Measurements from ENCODE around the gene TULP3.

Gene TULP3

GRCh38 chr12:2959192-2959504 is 68.5 kb downstream of the TULP3 start, which contains the start of gene TEAD4:
Gene TEAD4 (plus strand): TSS chr12:2959397.
- Histone ChIP-seq H3K4me3 (ENCODE audit: low read depth in 1 of 2, low read length in 2 of 2) (peak within 1 kb of the TSS; percentile 60 to 69), H3K27me3 (ENCODE audit: low read depth, low read length) (no peaks in the 10 kb centered on the region), H3K9me3 (ENCODE audit: control insufficient read depth in 1 of 2, low read length in 2 of 2) (no peaks in the 10 kb centered on the region), H3K27ac (ENCODE audit: low read length) (peak within 1 kb of the TSS; percentile 70), H3K4me1 (ENCODE audit: control insufficient read depth in 1 of 2, insufficient read depth in 2 of 2, low read length in 2 of 2) (peaks cover 0 to 6% of the 10 kb centered on the region in 2 donors), H3K36me3 (ENCODE audit: control insufficient read depth in 1 of 2, insufficient read depth in 2 of 2, low read length in 2 of 2) (no peaks in the 10 kb centered on the region)

DNA sequence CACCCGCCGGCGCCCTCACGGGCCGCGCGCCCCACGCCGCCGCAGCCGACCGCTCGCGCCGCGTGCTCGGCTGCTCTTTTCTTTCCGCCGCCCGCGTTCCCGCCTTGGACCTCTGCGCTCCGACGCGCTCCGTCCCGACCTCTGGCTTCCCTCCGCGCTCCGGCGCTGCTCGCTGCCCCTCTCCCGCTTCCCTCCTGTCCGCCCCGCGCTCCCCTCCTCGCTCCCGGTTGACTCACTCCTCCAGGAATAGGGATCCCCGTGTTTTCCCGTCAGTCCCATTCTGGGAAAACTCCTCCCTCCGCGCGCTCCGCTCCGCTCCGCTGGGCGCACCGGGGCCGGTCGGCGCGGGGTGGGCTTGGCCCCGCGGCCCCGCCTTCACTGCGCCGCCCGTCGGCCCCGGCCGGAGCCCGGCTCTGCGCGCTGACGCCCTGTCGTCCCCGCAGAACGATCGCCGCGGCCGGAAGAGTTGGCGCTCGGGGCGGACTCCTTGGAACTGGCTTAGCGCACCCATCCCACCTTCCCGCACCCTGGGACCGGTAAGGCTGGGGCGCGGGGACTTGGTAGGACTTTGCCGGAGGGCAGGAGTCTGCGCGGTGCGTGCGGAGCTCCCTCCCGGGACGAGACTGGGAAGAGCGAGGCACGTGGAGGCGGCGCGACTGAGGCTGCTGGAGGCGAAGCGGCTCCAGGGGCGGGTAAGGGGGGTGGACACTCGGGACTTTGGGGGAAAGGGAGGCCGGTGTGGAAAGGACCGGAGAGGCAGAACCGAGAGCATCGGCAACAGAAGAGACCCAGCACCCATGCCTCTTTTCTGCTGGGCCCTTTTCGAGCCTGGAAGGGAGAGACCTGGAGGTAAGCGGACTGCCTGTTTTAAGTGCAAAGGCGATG is 69.1 kb downstream of the TULP3 start:
- no peaks in the 10 kb centered on the region for H3K9me3 ChIP-seq (ENCODE audit: control insufficient read depth in 1 of 2, low read length in 2 of 2)
- H3K36me3 ChIP-seq (ENCODE audit: control insufficient read depth in 1 of 2, insufficient read depth in 2 of 2, low read length in 2 of 2) = no peaks in the 10 kb centered on the region
- H3K4me3 ChIP-seq (ENCODE audit: low read depth in 1 of 2, low read length in 2 of 2) = peak overlapping the region; percentile 57 to 69
- no peaks in the 10 kb centered on the region for H3K27me3 ChIP-seq (ENCODE audit: low read depth, low read length)
- peak overlapping the region; percentile 24 for H3K27ac ChIP-seq (ENCODE audit: low read length)
- peaks cover 0 to 6% of the 10 kb centered on the region in 2 donors for H3K4me1 ChIP-seq (ENCODE audit: control insufficient read depth in 1 of 2, insufficient read depth in 2 of 2, low read length in 2 of 2)

- Histone ChIP-seq H3K4me1 (ENCODE audit: control insufficient read depth in 1 of 2, insufficient read depth in 2 of 2, low read length in 2 of 2) (peaks cover 0 to 6% of the 10 kb centered on the region in 2 donors), H3K27me3 (ENCODE audit: low read depth, low read length) (no peaks in the 10 kb centered on the region), H3K9me3 (ENCODE audit: control insufficient read depth in 1 of 2, low read length in 2 of 2) (no peaks in the 10 kb centered on the region), H3K27ac (ENCODE audit: low read length) (peak overlapping the region; percentile 24), H3K36me3 (ENCODE audit: control insufficient read depth in 1 of 2, insufficient read depth in 2 of 2, low read length in 2 of 2) (no peaks in the 10 kb centered on the region), H3K4me3 (ENCODE audit: low read depth in 1 of 2, low read length in 2 of 2) (peak overlapping the region; percentile 57 to 69)
These were observed 69.8 kb downstream of the TULP3 start for GRCh38 chr12:2960390-2960956.

DNA sequence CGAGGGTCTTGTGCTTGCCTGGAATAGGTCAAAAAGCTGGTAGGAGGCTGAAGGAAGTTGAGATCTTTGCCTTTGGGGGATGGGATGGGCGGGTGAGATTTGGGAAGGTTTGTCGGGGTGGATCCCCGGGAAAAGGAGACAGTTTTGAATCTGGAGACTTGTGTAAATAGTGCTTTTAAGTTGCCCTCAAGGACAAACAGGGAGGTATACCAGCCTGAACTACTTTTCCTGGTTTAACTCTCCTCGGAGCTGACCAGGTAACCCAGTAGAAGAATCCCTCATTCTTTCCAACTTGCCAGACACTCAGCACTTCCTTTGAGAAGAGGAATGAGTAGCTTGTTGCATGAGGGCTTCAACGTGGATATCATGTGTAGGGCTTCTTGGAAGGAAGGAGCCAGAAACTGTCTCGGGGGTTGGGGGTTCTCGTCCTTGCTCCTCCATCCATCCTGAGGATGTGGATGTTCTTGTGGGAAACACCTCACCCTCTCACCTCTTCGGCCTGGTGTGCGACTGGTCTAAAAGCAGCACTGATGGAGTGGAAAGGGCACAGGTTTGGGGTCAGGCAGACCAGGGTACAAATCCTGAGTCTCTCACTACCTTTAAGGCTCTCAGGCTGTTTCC is 70.4 kb downstream of the TULP3 start:
- H3K36me3 ChIP-seq (ENCODE audit: control insufficient read depth in 1 of 2, insufficient read depth in 2 of 2, low read length in 2 of 2) = no peaks in the 10 kb centered on the region
- H3K4me3 ChIP-seq (ENCODE audit: low read depth in 1 of 2, low read length in 2 of 2) = peak overlapping the region; percentile 57 to 69
- peaks cover 0 to 6% of the 10 kb centered on the region in 2 donors for H3K4me1 ChIP-seq (ENCODE audit: control insufficient read depth in 1 of 2, insufficient read depth in 2 of 2, low read length in 2 of 2)
- no peaks in the 10 kb centered on the region for H3K9me3 ChIP-seq (ENCODE audit: control insufficient read depth in 1 of 2, low read length in 2 of 2)
- H3K27ac ChIP-seq (ENCODE audit: low read length) = peak overlapping the region; percentile 24
- H3K27me3 ChIP-seq (ENCODE audit: low read depth, low read length) = no peaks in the 10 kb centered on the region

DNA sequence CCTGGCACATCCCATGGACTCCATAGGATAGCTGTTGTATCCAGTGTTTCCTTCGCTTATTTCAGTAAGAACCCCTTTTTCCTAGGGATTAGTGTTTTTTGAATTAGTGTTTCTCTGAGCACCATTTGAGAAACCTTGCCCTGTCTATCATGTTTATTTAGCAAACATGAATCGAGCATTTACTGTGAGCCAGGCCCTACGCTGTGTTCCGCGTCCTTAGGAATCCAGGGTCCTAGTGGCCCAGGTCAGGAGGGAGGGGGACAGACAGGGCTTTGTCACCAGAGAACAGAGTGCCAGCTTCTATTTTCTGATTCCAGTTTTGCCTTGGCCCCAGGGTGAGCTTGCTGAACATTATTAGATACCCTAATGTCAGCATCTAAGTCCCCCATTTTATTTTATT is 71.0 kb downstream of the TULP3 start:
- Histone ChIP-seq H3K36me3 (ENCODE audit: control insufficient read depth in 1 of 2, insufficient read depth in 2 of 2, low read length in 2 of 2) (no peaks in the 10 kb centered on the region), H3K9me3 (ENCODE audit: control insufficient read depth in 1 of 2, low read length in 2 of 2) (no peaks in the 10 kb centered on the region), H3K4me1 (ENCODE audit: control insufficient read depth in 1 of 2, insufficient read depth in 2 of 2, low read length in 2 of 2) (peaks cover 0 to 6% of the 10 kb centered on the region in 2 donors), H3K27ac (ENCODE audit: low read length) (no peak overlapping the region), H3K27me3 (ENCODE audit: low read depth, low read length) (no peaks in the 10 kb centered on the region), H3K4me3 (ENCODE audit: low read depth in 1 of 2, low read length in 2 of 2) (peak overlapping the region in 1 of 2 donors; percentile 69)

DNA sequence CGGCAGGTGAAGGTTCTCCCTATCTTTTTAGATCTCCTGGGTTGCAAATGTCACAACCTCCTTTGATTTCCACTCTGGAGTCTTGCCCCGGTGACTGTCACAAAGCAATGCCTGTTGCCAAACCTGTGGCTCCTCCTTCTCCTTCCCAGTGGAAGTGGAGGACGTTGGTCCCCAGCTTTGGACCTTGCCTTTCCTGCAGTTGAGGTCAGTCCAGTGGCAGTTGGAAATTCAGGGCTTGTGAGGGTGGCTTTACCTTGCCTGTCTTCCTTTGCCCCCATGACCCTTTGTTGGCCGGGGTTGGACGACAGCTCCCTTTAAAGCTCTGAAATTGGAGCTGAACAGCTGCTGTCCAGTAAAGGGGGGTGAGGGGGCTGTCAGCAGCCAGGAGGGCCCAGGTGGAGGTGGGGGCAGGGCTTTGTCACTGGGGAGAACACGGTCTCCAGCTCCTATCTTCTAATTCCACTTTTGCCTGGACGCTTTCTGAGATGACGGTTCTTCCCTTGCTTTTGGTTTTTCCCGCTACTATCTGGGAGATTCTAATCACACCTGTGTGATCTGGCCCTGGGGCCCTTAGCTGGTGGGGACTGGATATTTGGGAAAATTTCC is 72.6 kb downstream of the TULP3 start:
- no peak overlapping the region for H3K4me3 ChIP-seq (ENCODE audit: low read depth in 1 of 2, low read length in 2 of 2)
- H3K36me3 ChIP-seq (ENCODE audit: control insufficient read depth in 1 of 2, insufficient read depth in 2 of 2, low read length in 2 of 2) = no peaks in the 10 kb centered on the region
- peak overlapping the region; percentile 2 for H3K27ac ChIP-seq (ENCODE audit: low read length)
- H3K9me3 ChIP-seq (ENCODE audit: control insufficient read depth in 1 of 2, low read length in 2 of 2) = no peaks in the 10 kb centered on the region
- H3K27me3 ChIP-seq (ENCODE audit: low read depth, low read length) = no peaks in the 10 kb centered on the region
- H3K4me1 ChIP-seq (ENCODE audit: control insufficient read depth in 1 of 2, insufficient read depth in 2 of 2, low read length in 2 of 2) = peaks cover 0 to 2% of the 10 kb centered on the region in 2 donors

DNA sequence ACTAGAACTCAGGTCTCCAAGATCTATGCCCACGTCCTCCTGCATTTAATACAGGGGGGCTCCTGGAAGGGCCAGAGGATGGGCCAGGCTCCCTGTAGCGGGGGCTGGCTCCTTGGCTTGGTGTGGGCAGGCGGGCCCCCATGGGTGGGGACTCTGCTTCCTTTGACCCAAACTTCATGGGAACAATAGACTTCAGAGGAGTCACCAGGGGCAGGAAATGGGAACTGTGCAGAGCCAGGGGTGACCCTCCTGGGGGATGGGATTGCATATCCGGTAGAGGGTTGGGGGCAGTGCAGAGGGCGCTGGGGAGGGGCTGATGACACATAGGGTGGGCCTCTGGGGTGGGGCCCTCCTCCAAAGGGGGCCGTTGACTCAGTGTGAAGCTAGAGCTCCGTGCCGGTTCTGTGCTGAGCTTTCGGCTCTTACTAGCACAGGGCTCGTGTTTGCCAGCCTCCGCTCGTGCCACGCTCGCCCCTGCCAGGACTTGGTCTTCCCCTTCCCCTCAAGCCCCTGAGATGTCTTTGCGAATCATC is 73.1 kb downstream of the TULP3 start:
- no peaks in the 10 kb centered on the region for H3K4me1 ChIP-seq (ENCODE audit: control insufficient read depth in 1 of 2, insufficient read depth in 2 of 2, low read length in 2 of 2)
- no peak overlapping the region for H3K4me3 ChIP-seq (ENCODE audit: low read depth in 1 of 2, low read length in 2 of 2)
- H3K27ac ChIP-seq (ENCODE audit: low read length) = peak overlapping the region; percentile 2

GRCh38 chr12:2967651-2968050 is 77.0 kb downstream of the TULP3 start:
- H3K36me3 ChIP-seq (ENCODE audit: control insufficient read depth in 1 of 2, insufficient read depth in 2 of 2, low read length in 2 of 2) = no peaks in the 10 kb centered on the region
- no peak overlapping the region for H3K27ac ChIP-seq (ENCODE audit: low read length)
- no peaks in the 10 kb centered on the region for H3K4me1 ChIP-seq (ENCODE audit: control insufficient read depth in 1 of 2, insufficient read depth in 2 of 2, low read length in 2 of 2)
- no peak overlapping the region for H3K4me3 ChIP-seq (ENCODE audit: low read depth in 1 of 2, low read length in 2 of 2)
- H3K9me3 ChIP-seq (ENCODE audit: control insufficient read depth in 1 of 2, low read length in 2 of 2) = no peaks in the 10 kb centered on the region
- H3K27me3 ChIP-seq (ENCODE audit: low read depth, low read length) = no peaks in the 10 kb centered on the region

More for the DNA sequence above, 73.1 kb downstream of the TULP3 start:
- no peaks in the 10 kb centered on the region for H3K27me3 ChIP-seq (ENCODE audit: low read depth, low read length)
- H3K9me3 ChIP-seq (ENCODE audit: control insufficient read depth in 1 of 2, low read length in 2 of 2) = no peaks in the 10 kb centered on the region
- no peaks in the 10 kb centered on the region for H3K36me3 ChIP-seq (ENCODE audit: control insufficient read depth in 1 of 2, insufficient read depth in 2 of 2, low read length in 2 of 2)

DNA sequence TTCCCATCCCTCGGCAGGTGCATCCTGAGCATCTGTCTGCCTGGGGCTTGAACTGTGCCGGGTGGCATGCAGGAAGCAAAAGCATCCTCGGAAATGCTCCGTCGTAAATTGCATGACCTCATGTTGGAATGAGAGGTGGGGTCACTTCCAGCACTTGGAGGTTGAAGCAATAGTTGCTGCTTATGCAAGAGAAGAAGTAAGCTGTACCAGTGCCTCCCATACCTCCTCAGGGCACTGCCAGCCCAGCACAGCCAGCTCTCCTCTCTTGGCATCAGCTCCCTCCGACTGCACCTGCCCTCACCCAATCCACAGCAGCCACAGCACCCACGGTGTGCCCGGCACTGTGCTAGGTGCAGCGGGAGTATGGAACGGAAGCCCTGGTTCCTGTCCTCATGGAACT is 80.1 kb downstream of the TULP3 start:
- no peaks in the 10 kb centered on the region for H3K36me3 ChIP-seq (ENCODE audit: control insufficient read depth in 1 of 2, insufficient read depth in 2 of 2, low read length in 2 of 2)
- no peaks in the 10 kb centered on the region for H3K27me3 ChIP-seq (ENCODE audit: low read depth, low read length)
- no peak overlapping the region for H3K27ac ChIP-seq (ENCODE audit: low read length)
- no peak overlapping the region for H3K4me3 ChIP-seq (ENCODE audit: low read depth in 1 of 2, low read length in 2 of 2)
- no peaks in the 10 kb centered on the region for H3K4me1 ChIP-seq (ENCODE audit: control insufficient read depth in 1 of 2, insufficient read depth in 2 of 2, low read length in 2 of 2)
- no peaks in the 10 kb centered on the region for H3K9me3 ChIP-seq (ENCODE audit: control insufficient read depth in 1 of 2, low read length in 2 of 2)

DNA sequence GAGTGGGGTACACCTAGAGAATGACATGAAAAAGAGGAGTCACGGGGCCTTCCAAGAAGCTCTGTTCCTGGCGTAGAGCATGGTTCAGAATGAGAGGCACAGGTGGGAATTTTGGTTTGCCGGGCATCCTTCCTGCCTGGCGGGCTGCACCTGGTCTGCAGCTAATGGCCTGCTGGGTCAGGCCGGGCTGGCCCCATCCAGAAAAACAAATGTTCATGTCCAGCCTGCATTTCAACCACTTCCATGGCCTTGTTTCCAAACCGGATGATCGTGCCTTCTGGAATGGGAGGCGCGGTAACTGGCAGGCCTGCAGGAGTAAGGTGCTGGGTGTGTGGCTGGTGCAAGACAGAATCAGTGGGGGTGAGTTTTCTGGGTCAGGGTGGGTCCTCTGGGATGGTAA is 82.9 kb downstream of the TULP3 start:
- no peak overlapping the region for H3K27ac ChIP-seq (ENCODE audit: low read length)
- no peaks in the 10 kb centered on the region for H3K4me1 ChIP-seq (ENCODE audit: control insufficient read depth in 1 of 2, insufficient read depth in 2 of 2, low read length in 2 of 2)

DNA sequence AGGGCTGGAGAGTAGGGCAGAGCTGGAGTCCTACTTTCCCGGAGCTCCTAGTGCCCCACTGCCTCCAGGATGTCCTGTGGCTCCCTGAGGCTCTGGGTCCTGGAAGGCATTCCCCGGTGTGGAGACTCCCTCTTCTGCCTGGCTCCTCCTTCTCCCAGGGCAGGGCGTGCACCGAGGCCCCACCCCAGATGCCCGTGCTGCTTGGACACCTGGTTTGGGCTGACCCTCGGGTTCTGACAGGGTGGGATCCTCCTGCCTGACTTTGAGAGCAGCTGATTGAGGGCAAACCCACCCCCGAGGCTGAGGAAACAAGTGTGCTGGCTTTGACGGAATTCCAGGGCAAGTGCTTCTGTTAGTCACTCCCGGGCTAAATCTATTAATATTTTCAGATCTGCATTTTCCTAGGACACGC is 83.9 kb downstream of the TULP3 start:
- Histone ChIP-seq H3K4me3 (ENCODE audit: low read depth in 1 of 2, low read length in 2 of 2) (no peak overlapping the region), H3K4me1 (ENCODE audit: control insufficient read depth in 1 of 2, insufficient read depth in 2 of 2, low read length in 2 of 2) (no peaks in the 10 kb centered on the region), H3K27ac (ENCODE audit: low read length) (no peak overlapping the region)

More for the DNA sequence above, 82.9 kb downstream of the TULP3 start:
- no peaks in the 10 kb centered on the region for H3K27me3 ChIP-seq (ENCODE audit: low read depth, low read length)
- H3K36me3 ChIP-seq (ENCODE audit: control insufficient read depth in 1 of 2, insufficient read depth in 2 of 2, low read length in 2 of 2) = no peaks in the 10 kb centered on the region
- H3K4me3 ChIP-seq (ENCODE audit: low read depth in 1 of 2, low read length in 2 of 2) = no peak overlapping the region
- no peaks in the 10 kb centered on the region for H3K9me3 ChIP-seq (ENCODE audit: control insufficient read depth in 1 of 2, low read length in 2 of 2)

More for the DNA sequence above, 83.9 kb downstream of the TULP3 start:
- Histone ChIP-seq H3K36me3 (ENCODE audit: control insufficient read depth in 1 of 2, insufficient read depth in 2 of 2, low read length in 2 of 2) (no peaks in the 10 kb centered on the region), H3K9me3 (ENCODE audit: control insufficient read depth in 1 of 2, low read length in 2 of 2) (no peaks in the 10 kb centered on the region), H3K27me3 (ENCODE audit: low read depth, low read length) (no peaks in the 10 kb centered on the region)
